HEK293T (cell line): ENCODE data around the gene ARHGEF28.

Source experiments
- CTCF ChIA-PET: fragments of 350-600 bp; formaldehyde crosslinking; extraction: SDS; loops from one replicate; lab custom pipeline; 2021; ENCODE audit warnings: antibody characterized with exemption, inconsistent platforms; lab: Yijun Ruan, JAX
- POLR2A ChIA-PET: fragments of 350-600 bp; formaldehyde crosslinking; extraction: SDS; loops from one replicate; lab custom pipeline; 2020; ENCODE audit warnings: antibody characterized with exemption, inconsistent platforms; lab: Yijun Ruan, JAX
- DNase-seq: peaks from one replicate; pipeline ENCODE4 v3.0.0; 2012; ENCODE audit warnings: mixed read lengths; ENCODE audit errors: extremely low spot score
- ARNT ChIP-seq: fragments of 450-650 bp; IDR thresholded peaks from 2 replicates; pipeline ENCODE4 v1.6.1; 2017; ENCODE audit warnings: mild to moderate bottlenecking
- BHLHE40 ChIP-seq: fragments of 450-650 bp; IDR thresholded peaks from 2 replicates; pipeline ENCODE4 v1.6.1; 2016; ENCODE audit warnings: mild to moderate bottlenecking, moderate library complexity, borderline replicate concordance
- CTBP1 ChIP-seq: fragments of 450-650 bp; IDR thresholded peaks from 2 replicates; pipeline ENCODE4 v1.6.1; 2016; ENCODE audit warnings: borderline replicate concordance
- ELF4 ChIP-seq: fragments of 450-650 bp; IDR thresholded peaks from 2 replicates; pipeline ENCODE4 v1.6.1; 2017; ENCODE audit warnings: antibody characterized with exemption
- FOXA1 ChIP-seq: fragments of 450-650 bp; IDR thresholded peaks from 2 replicates; pipeline ENCODE4 v1.6.1; 2016; ENCODE audit warnings: mild to moderate bottlenecking
- FOXK2 ChIP-seq: fragments of 450-650 bp; IDR thresholded peaks from 2 replicates; pipeline ENCODE4 v1.6.1; 2016; ENCODE audit warnings: mild to moderate bottlenecking
- FOXM1 ChIP-seq: fragments of 450-650 bp; IDR thresholded peaks from 2 replicates; pipeline ENCODE4 v1.6.1; 2017; ENCODE audit warnings: mild to moderate bottlenecking, borderline replicate concordance
- HDGF ChIP-seq: fragments of 450-650 bp; IDR thresholded peaks from 2 replicates; pipeline ENCODE4 v1.6.1; 2017; ENCODE audit warnings: antibody characterized with exemption, borderline replicate concordance
- L3MBTL2 ChIP-seq: fragments of 450-650 bp; conservative IDR thresholded peaks from 2 replicates; pipeline ENCODE4 v1.6.1; 2016; ENCODE audit warnings: mild to moderate bottlenecking
- LEF1 ChIP-seq: fragments of 450-650 bp; IDR thresholded peaks from 2 replicates; pipeline ENCODE4 v1.6.1; 2017; ENCODE audit warnings: mild to moderate bottlenecking, borderline replicate concordance
- NFRKB ChIP-seq: fragments of 450-650 bp; IDR thresholded peaks from 2 replicates; pipeline ENCODE4 v1.6.1; 2016; ENCODE audit warnings: mild to moderate bottlenecking, moderate library complexity
- PKNOX1 ChIP-seq: fragments of 450-650 bp; IDR thresholded peaks from 2 replicates; pipeline ENCODE4 v1.6.1; 2016
- SP1 ChIP-seq: fragments of 450-650 bp; IDR thresholded peaks from 2 replicates; pipeline ENCODE4 v1.6.1; 2017
- SUZ12 ChIP-seq: fragments of 450-650 bp; IDR thresholded peaks from 2 replicates; pipeline ENCODE4 v1.6.1; 2016; ENCODE audit warnings: mild to moderate bottlenecking
- TARDBP ChIP-seq: fragments of 450-650 bp; IDR thresholded peaks from 2 replicates; pipeline ENCODE4 v1.6.1; 2016
- ZNF384 ChIP-seq: fragments of 450-650 bp; IDR thresholded peaks from 2 replicates; pipeline ENCODE4 v1.6.1; 2016

ARHGEF28 gene

GRCh38 chr5:73735032-73735734, 109.2 kb downstream of the ARHGEF28 start:
- POLR2A ChIA-PET: no interaction called here
- no peak for DNase-seq
- CTCF ChIA-PET: no interaction called here
- TF ChIP-seq SP1 (no peak), CTBP1 (no peak), HDGF (no peak)

- POLR2A ChIA-PET: no interaction called here
- DNase-seq: no peak
- CTCF ChIA-PET: no interaction called here
- no peak for TF ChIP-seq ARNT
- no peak for TF ChIP-seq L3MBTL2
These were observed 113.7 kb downstream of the ARHGEF28 start for GRCh38 chr5:73739650-73740049.

- POLR2A ChIA-PET: no interaction called here
- TF ChIP-seq ZNF384 (no peak), ELF4 (no peak), HDGF (no peak), SP1 (no peak)
These were observed 114.3 kb downstream of the ARHGEF28 start for GRCh38 chr5:73740274-73740790.

GRCh38 chr5:73743161-73743560, 117.2 kb downstream of the ARHGEF28 start:
- POLR2A ChIA-PET: no interaction called here
- TF ChIP-seq L3MBTL2 (no peak), ELF4 (no peak), NFRKB (no peak), CTBP1 (no peak)
- no peak for DNase-seq
- CTCF ChIA-PET: no interaction called here

More at GRCh38 chr5:73740274-73740790, 114.3 kb downstream of the ARHGEF28 start:
- DNase-seq: no peak
- CTCF ChIA-PET: no interaction called here

- no peak for TF ChIP-seq FOXK2
- TF ChIP-seq ELF4: no peak
- TF ChIP-seq ZNF384: no peak
- no peak for TF ChIP-seq FOXA1
- no peak for TF ChIP-seq PKNOX1
- no peak for TF ChIP-seq CTBP1
- TF ChIP-seq LEF1: no peak
- no peak for TF ChIP-seq L3MBTL2
- no peak for TF ChIP-seq TARDBP
- no peak for TF ChIP-seq FOXM1
- no peak for TF ChIP-seq SP1
- no peak for TF ChIP-seq BHLHE40
- ChIA-PET CTCF (no interaction called here), POLR2A (no interaction called here)
- DNase-seq: no peak
These were observed 119.8 kb downstream of the ARHGEF28 start for GRCh38 chr5:73745836-73746235.

GRCh38 chr5:73746608-73747007, 120.6 kb downstream of the ARHGEF28 start:
- DNase-seq: no peak
- CTCF ChIA-PET: no interaction called here
- TF ChIP-seq L3MBTL2 (no peak), ELF4 (no peak), PKNOX1 (no peak), FOXA1 (no peak), BHLHE40 (no peak), SUZ12 (no peak), ARNT (no peak), FOXM1 (no peak), NFRKB (no peak), SP1 (no peak), CTBP1 (no peak), TARDBP (no peak), FOXK2 (no peak), ZNF384 (no peak), HDGF (no peak), LEF1 (no peak)
- POLR2A ChIA-PET: no interaction called here

- TF ChIP-seq CTBP1 (no peak), TARDBP (no peak), PKNOX1 (no peak), HDGF (no peak), NFRKB (no peak), L3MBTL2 (no peak), ELF4 (no peak)
- CTCF ChIA-PET: no interaction called here
- POLR2A ChIA-PET: no interaction called here
- DNase-seq: no peak
These were observed 121.8 kb downstream of the ARHGEF28 start for GRCh38 chr5:73747696-73748380.
